H1 (cell line): ENCODE measurements around the gene PRKG2. TPM values are rescaled to one million over a fixed set of nuclear protein-coding genes. Genes with fewer than 3 reads are reported as not detected.

Experiments
- CTCF ChIA-PET: fragments of 300-600 bp; sonication (Branson Sonifier 250); formaldehyde crosslinking; loops from one replicate; lab custom pipeline; 2021; ENCODE audit not compliant: partially characterized antibody; lab: Charles Lee
- POLR2A ChIA-PET: fragments of 300-600 bp; sonication (Branson Sonifier 250); formaldehyde crosslinking; loops from one replicate; lab custom pipeline; 2021; ENCODE audit warnings: inconsistent platforms; ENCODE audit not compliant: partially characterized antibody; lab: Charles Lee
- DNase-seq, 2 experiments: peaks; one replicate each; pipeline versions ENCODE4 v3.0.0 to v3.0.0-alpha.2; 2010 to 2022; ENCODE audit warnings: low spot score in 2 of 2, low read depth in 1 of 2, mixed read lengths in 1 of 2
- FAIRE-seq: peaks from 2 replicates; lab custom pipeline; 2011; peaks lifted over from hg19 to GRCh38; lab: Jason Lieb, UNC
- H2AFZ ChIP-seq: 2 replicates; pipeline ENCODE4 v1.8.1; 2012; ENCODE audit warnings: low read length, inconsistent platforms
- H2AK5ac ChIP-seq: 2 replicates; pipeline ENCODE4 v1.6.1; 2013; ENCODE audit warnings: low read depth, low read length
- H2BK120ac ChIP-seq: replicated peaks from 2 replicates; pipeline ENCODE3; 2013; ENCODE audit warnings: low read depth, low read length, inconsistent platforms
- H2BK12ac ChIP-seq: 2 replicates; pipeline ENCODE4 v1.6.1; 2013; ENCODE audit warnings: low read depth, low read length
- H2BK15ac ChIP-seq: 2 replicates; pipeline ENCODE4 v1.6.1; 2013; ENCODE audit warnings: low read length
- H2BK20ac ChIP-seq: 2 replicates; pipeline ENCODE4 v1.6.1; 2013; ENCODE audit warnings: low read length
- H2BK5ac ChIP-seq: 2 replicates; pipeline ENCODE4 v1.6.1; 2013; ENCODE audit warnings: low read depth, low read length
- H3K14ac ChIP-seq: 2 replicates; pipeline ENCODE4 v1.6.1; 2013; ENCODE audit warnings: inconsistent platforms; ENCODE audit not compliant: insufficient read length
- H3K18ac ChIP-seq: 2 replicates; pipeline ENCODE4 v1.6.1; 2013; ENCODE audit warnings: low read length; ENCODE audit errors: extremely low read depth
- H3K23ac ChIP-seq: 2 replicates; pipeline ENCODE4 v1.6.1; 2013; ENCODE audit warnings: inconsistent platforms; ENCODE audit not compliant: insufficient read length
- H3K23me2 ChIP-seq: 2 replicates; pipeline ENCODE4 v1.6.1; 2013; ENCODE audit warnings: low read depth, low read length
- H3K27ac ChIP-seq: 2 replicates; pipeline ENCODE4 v1.6.1; 2011; ENCODE audit warnings: low read depth, low read length, inconsistent platforms
- H3K27me3 ChIP-seq, 4 experiments: replicated peaks in 1 of 4; 1 replicate in 1 of 4; 2 replicates in 3 of 4; pipeline versions ENCODE4 v1.6.1 to v1.8.1; 2011 to 2013; ENCODE audit warnings: low read length in 3 of 4, mild to moderate bottlenecking in 3 of 4, inconsistent platforms in 2 of 4, mixed read lengths in 2 of 4, moderate library complexity in 1 of 4; ENCODE audit not compliant: control insufficient read depth in 3 of 4, insufficient read depth in 3 of 4; ENCODE audit errors: extremely low read depth in 1 of 4
- H3K36me3 ChIP-seq, 4 experiments: 2 replicates each; pipeline versions ENCODE4 v1.6.1 to v1.8.1; 2011 to 2013; ENCODE audit warnings: mild to moderate bottlenecking in 4 of 4, low read length in 3 of 4, moderate library complexity in 2 of 4, control low read depth in 1 of 4, inconsistent platforms in 1 of 4; ENCODE audit not compliant: insufficient read depth in 4 of 4, control insufficient read depth in 2 of 4
- H3K4ac ChIP-seq: replicated peaks from 2 replicates; pipeline ENCODE3; 2013; ENCODE audit warnings: low read length, low read depth, mixed read lengths, inconsistent platforms; ENCODE audit not compliant: insufficient read length
- H3K4me1 ChIP-seq, 4 experiments: replicated peaks in 1 of 4; 1 replicate in 1 of 4; 2 replicates in 3 of 4; pipeline versions ENCODE4 v1.6.1 to v1.8.1; 2011 to 2013; ENCODE audit warnings: low read length in 3 of 4, inconsistent platforms in 2 of 4, mixed read lengths in 1 of 4; ENCODE audit not compliant: insufficient read depth in 4 of 4, control insufficient read depth in 3 of 4
- H3K4me2 ChIP-seq, 2 experiments: 2 replicates each; pipeline versions ENCODE4 v1.6.1 to v1.8.1; 2011 to 2013; ENCODE audit warnings: low read depth in 2 of 2, low read length in 2 of 2, control low read depth in 1 of 2, inconsistent platforms in 1 of 2, mild to moderate bottlenecking in 1 of 2; ENCODE audit not compliant: insufficient read depth in 1 of 2
- H3K4me3 ChIP-seq, 4 experiments: fragments of 200-600, 300-600 bp in 1 of 4; sonication (generic), shearing (Covaris generic), sonication (Bioruptor Twin) in 1 of 4; 2 replicates each; pipeline versions ENCODE4 v1.5.1 to v1.8.1; 2011 to 2016; ENCODE audit warnings: low read length in 4 of 4, low read depth in 3 of 4, control low read depth in 2 of 4, inconsistent platforms in 2 of 4, mild to moderate bottlenecking in 2 of 4, mixed read lengths in 1 of 4, moderate library complexity in 1 of 4; ENCODE audit not compliant: insufficient read depth in 2 of 4; ENCODE audit errors: extremely low read depth in 1 of 4
- H3K56ac ChIP-seq: replicated peaks from 2 replicates; pipeline ENCODE3; 2013; ENCODE audit warnings: low read depth, mild to moderate bottlenecking, mixed read lengths, low read length, inconsistent platforms; ENCODE audit not compliant: insufficient read length
- H3K79me1 ChIP-seq: 2 replicates; pipeline ENCODE4 v1.6.1; 2013; ENCODE audit warnings: low read depth, low read length, control low read depth
- H3K79me2 ChIP-seq, 2 experiments: 2 replicates each; pipeline versions ENCODE4 v1.6.1 to v1.8.1; 2012 to 2013; ENCODE audit warnings: low read length in 2 of 2, mild to moderate bottlenecking in 2 of 2, inconsistent platforms in 1 of 2; ENCODE audit not compliant: insufficient read depth in 2 of 2, control insufficient read depth in 1 of 2
- H3K9ac ChIP-seq, 4 experiments: replicated peaks in 1 of 4; 1 replicate in 1 of 4; 2 replicates in 3 of 4; pipeline versions ENCODE4 v1.6.1 to v1.8.1; 2011 to 2013; ENCODE audit warnings: low read depth in 3 of 4, low read length in 3 of 4, control low read depth in 2 of 4, mild to moderate bottlenecking in 2 of 4, moderate library complexity in 2 of 4, inconsistent platforms in 1 of 4; ENCODE audit errors: extremely low read depth in 1 of 4
- H3K9me3 ChIP-seq, 2 experiments: 2 replicates each; pipeline versions ENCODE4 v1.6.1 to v1.8.1; 2012 to 2013; ENCODE audit warnings: mild to moderate bottlenecking in 2 of 2, moderate library complexity in 2 of 2, control low read depth in 1 of 2, inconsistent platforms in 1 of 2, low read depth in 1 of 2, low read length in 1 of 2, mixed read lengths in 1 of 2; ENCODE audit not compliant: insufficient read depth in 2 of 2
- H4K20me1 ChIP-seq, 2 experiments: replicated peaks in 1 of 2; 2 replicates each; pipeline versions ENCODE3 to v1.8.1; 2011 to 2013; ENCODE audit warnings: inconsistent platforms in 2 of 2, low read length in 2 of 2, mild to moderate bottlenecking in 1 of 2; ENCODE audit not compliant: insufficient read depth in 2 of 2, control insufficient read depth in 1 of 2
- H4K5ac ChIP-seq: 2 replicates; pipeline ENCODE4 v1.6.1; 2013; ENCODE audit warnings: low read length, low read depth, mixed read lengths, inconsistent platforms; ENCODE audit not compliant: insufficient read length
- H4K8ac ChIP-seq: 2 replicates; pipeline ENCODE4 v1.8.0; 2013; ENCODE audit warnings: mild to moderate bottlenecking, moderate library complexity, low read length, inconsistent platforms; ENCODE audit not compliant: insufficient read depth; ENCODE audit errors: extremely low read depth
- H4K91ac ChIP-seq: replicated peaks from 2 replicates; pipeline ENCODE3; 2013; ENCODE audit warnings: low read length, mixed read lengths, inconsistent platforms; ENCODE audit not compliant: insufficient read length
- BACH1 ChIP-seq: IDR thresholded peaks from 2 replicates; pipeline ENCODE4 v1.6.1; 2012; ENCODE audit warnings: low read length, improper control_type of control experiment
- BRCA1 ChIP-seq: IDR thresholded peaks from 2 replicates; pipeline ENCODE4 v1.6.1; 2012; ENCODE audit warnings: low read depth, low read length, improper control_type of control experiment
- CBX8 ChIP-seq: fragments of 300-800, 300-1000 bp; sonication (generic); IDR thresholded peaks from 2 replicates; pipeline ENCODE4 v1.7.1; 2016; ENCODE audit warnings: low read depth, low read length, borderline replicate concordance
- FOSL1 ChIP-seq: IDR thresholded peaks from 2 replicates; pipeline ENCODE4 v1.6.1; 2011; ENCODE audit warnings: mild to moderate bottlenecking, low read depth, low read length, moderate library complexity; ENCODE audit not compliant: insufficient read depth
- GABPA ChIP-seq: IDR thresholded peaks from 2 replicates; pipeline ENCODE4 v1.6.1; 2011; ENCODE audit warnings: mild to moderate bottlenecking, low read length, moderate library complexity, borderline replicate concordance; ENCODE audit not compliant: insufficient read depth
- HDAC6 ChIP-seq: IDR thresholded peaks from one replicate; pipeline ENCODE4 v1.7.1; 2012; ENCODE audit warnings: low read depth, mild to moderate bottlenecking, inconsistent platforms, low read length, moderate library complexity
- KDM4A ChIP-seq: IDR thresholded peaks from one replicate; pipeline ENCODE4 v1.7.1; 2012; ENCODE audit warnings: low read depth, mild to moderate bottlenecking, moderate library complexity, low read length, inconsistent platforms; ENCODE audit not compliant: severe bottlenecking
- PHF8 ChIP-seq: fragments of 200-600 bp; sonication (generic); conservative IDR thresholded peaks from 2 replicates; pipeline ENCODE4 v1.7.1; 2012; ENCODE audit warnings: low read depth, mild to moderate bottlenecking, inconsistent platforms, low read length, moderate library complexity
- POU5F1 ChIP-seq: IDR thresholded peaks from 2 replicates; pipeline ENCODE4 v1.6.1; 2011; ENCODE audit warnings: low read depth, mild to moderate bottlenecking, low read length, moderate library complexity
- RFX5 ChIP-seq: IDR thresholded peaks from 2 replicates; pipeline ENCODE4 v1.6.1; 2011; ENCODE audit warnings: low read depth, low read length, improper control_type of control experiment, borderline replicate concordance
- SIN3A ChIP-seq, 2 experiments: IDR thresholded peaks in 1 of 2; conservative IDR thresholded peaks in 1 of 2; 2 replicates each; pipeline ENCODE4 v1.6.1; 2011 to 2012; ENCODE audit warnings: low read length in 2 of 2, improper control_type of control experiment in 1 of 2, low read depth in 1 of 2, mild to moderate bottlenecking in 1 of 2
- YY1 ChIP-seq: IDR thresholded peaks from 2 replicates; pipeline ENCODE4 v1.6.1; 2011; ENCODE audit warnings: low read depth, mild to moderate bottlenecking, low read length
- ZNF274 ChIP-seq: IDR thresholded peaks from 2 replicates; pipeline ENCODE4 v1.7.0; 2012; ENCODE audit warnings: low read length, borderline replicate concordance; ENCODE audit errors: extremely low read depth
- WGBS, 2 experiments: shearing (Covaris generic) in 1 of 2; methylation state at CpG; one replicate each; pipeline versions ENCODE4 v1.1.6 to v1.1.7; 2013 to 2015; ENCODE audit warnings: low lambda C conversion rate in 2 of 2, mixed read lengths in 2 of 2, inconsistent platforms in 1 of 2, low coverage in 1 of 2, missing lambda C conversion rate in 1 of 2; ENCODE audit not compliant: insufficient replicate concordance in 2 of 2, insufficient coverage in 1 of 2, insufficient read length in 1 of 2; ENCODE audit errors: extremely low coverage in 1 of 2, missing lambda C conversion rate in 1 of 2; 5-methylcytosine and 5-hydroxymethylcytosine counted together
- polyA plus RNA-seq, 7 experiments: library from polyadenylated mRNA; depleted of rRNA in 3 of 7; stranded (reverse) in 5 of 7; unstranded in 2 of 7; fragments of >200 nt in 5 of 7; fragments of 200-250 nt in 2 of 7; gene quantifications; 1 replicate in 5 of 7; 2 replicates in 1 of 7; 4 replicates in 1 of 7; pipeline versions ENCODE4 v1.2.1 to v1.2.3, GENCODE V29; 2011 to 2013; ENCODE audit warnings: missing spikeins in 2 of 7, mixed read lengths in 2 of 7
- total RNA-seq: library from RNA; stranded (reverse); fragmentation: NEBNext Ultra II Directional; extraction: Animal tissue kit (Norgen Biotek cat#: 25700); gene quantifications from 2 replicates; pipeline ENCODE4 v1.2.1, GENCODE V29; 2021

Gene PRKG2
- total and polyA plus RNA-seq, 2 of the 8 experiments (the other 6 are each of a cell fraction or from before 2014, with no cell fraction given): 0.45 to 1.2 TPM

- POLR2A ChIA-PET: no interaction called here
- CTCF ChIA-PET: no interaction called here
- H4K20me1 ChIP-seq: no peaks in the 10 kb centered on the region
- H4K8ac ChIP-seq: no peak overlapping the region
- H3K79me2 ChIP-seq: no peaks in the 10 kb centered on the region
- no peak overlapping the region for H3K56ac ChIP-seq
- no peak overlapping the region for H2BK5ac ChIP-seq
- H3K18ac ChIP-seq: no peak overlapping the region
- DNase-seq: no peak
- H2BK12ac ChIP-seq: no peak overlapping the region
- peaks cover 11 to 17% of the 10 kb centered on the region in 2 experiments for H3K9me3 ChIP-seq
- H2BK20ac ChIP-seq: no peak overlapping the region
- H3K79me1 ChIP-seq: no peaks in the 10 kb centered on the region
- no peak for FAIRE-seq
- H3K4me2 ChIP-seq: no peak overlapping the region
- H2AK5ac ChIP-seq: no peak overlapping the region
- no peak overlapping the region for H2AFZ ChIP-seq
- no peak overlapping the region for H3K4me3 ChIP-seq
- H3K14ac ChIP-seq: no peak overlapping the region
- no peak overlapping the region for H3K23ac ChIP-seq
- H3K4me1 ChIP-seq: peaks cover 0 to 4% (median 1%) of the 10 kb centered on the region in 4 experiments; a peak in 2 of 7 replicates
- H3K23me2 ChIP-seq: no peaks in the 10 kb centered on the region
- no peak overlapping the region for H2BK15ac ChIP-seq
- 80% methylated on average over 4 of the region's 4 CpGs; no CpG with 5 or more reads in 1 of the 2 experiments for WGBS, 2 experiments
- H3K4ac ChIP-seq: no peak overlapping the region
- no peak overlapping the region for H3K9ac ChIP-seq
- no peak overlapping the region for H3K27ac ChIP-seq
- H4K91ac ChIP-seq: no peak overlapping the region
- no peak overlapping the region for H2BK120ac ChIP-seq
- H3K27me3 ChIP-seq: no peaks in the 10 kb centered on the region
- TF ChIP-seq RFX5 (no peak), CBX8 (no peak), HDAC6 (no peak), SIN3A (conservative IDR thresholded peaks at IDR 0.05 in 1 of 2, IDR thresholded peaks at IDR 0.05 in 1 of 2; ENCODE audit: low read depth in 1 of 2, low read length in 2 of 2) (no peak), ZNF274 (no peak), YY1 (no peak), PHF8 (no peak), FOSL1 (no peak), BRCA1 (no peak), BACH1 (no peak), POU5F1 (no peak), GABPA (no peak), KDM4A (no peak)
- TF ChIP-seq, all 59 proteins: peak for 0
- H4K5ac ChIP-seq: no peak overlapping the region
- no peaks in the 10 kb centered on the region for H3K36me3 ChIP-seq
These were observed 12.1 kb upstream of the PRKG2 start for GRCh38 chr4:81227138-81227537.
